Stimulated activated CD8-positive, alpha-beta memory T cell treated with anti-CD3 and anti-CD28 coated beads, Interleukin-15, amount 100 ng/mL, for 24 hours (primary cell): ENCODE measurements around the gene GALNT9.

Experiments used
- DNase-seq: peaks from one replicate; pipeline ENCODE4 v3.0.0-alpha.2; 2020; ENCODE audit warnings: low read depth

GALNT9 gene

DNA sequence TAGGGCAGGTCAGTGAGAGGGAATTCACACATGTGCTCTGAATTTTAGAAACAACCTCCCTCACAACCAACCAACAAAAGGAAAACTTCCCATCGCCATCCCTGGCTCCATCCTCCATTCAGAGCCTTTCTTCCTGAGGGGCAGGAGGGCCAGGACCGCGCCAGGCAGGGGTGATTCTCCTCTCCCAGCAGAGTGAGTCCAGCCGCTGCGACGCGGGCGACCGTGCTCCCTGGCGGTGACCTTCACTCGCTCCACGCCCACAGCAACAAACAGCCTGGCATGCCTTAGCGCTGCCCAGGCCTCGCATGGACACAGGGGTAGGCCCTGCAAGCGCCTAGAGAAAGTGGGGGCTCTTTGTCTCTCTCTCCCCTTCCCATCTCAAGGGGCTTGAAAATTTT lies 3.7 kb downstream of the GALNT9 start:
- no peak for DNase-seq

DNA sequence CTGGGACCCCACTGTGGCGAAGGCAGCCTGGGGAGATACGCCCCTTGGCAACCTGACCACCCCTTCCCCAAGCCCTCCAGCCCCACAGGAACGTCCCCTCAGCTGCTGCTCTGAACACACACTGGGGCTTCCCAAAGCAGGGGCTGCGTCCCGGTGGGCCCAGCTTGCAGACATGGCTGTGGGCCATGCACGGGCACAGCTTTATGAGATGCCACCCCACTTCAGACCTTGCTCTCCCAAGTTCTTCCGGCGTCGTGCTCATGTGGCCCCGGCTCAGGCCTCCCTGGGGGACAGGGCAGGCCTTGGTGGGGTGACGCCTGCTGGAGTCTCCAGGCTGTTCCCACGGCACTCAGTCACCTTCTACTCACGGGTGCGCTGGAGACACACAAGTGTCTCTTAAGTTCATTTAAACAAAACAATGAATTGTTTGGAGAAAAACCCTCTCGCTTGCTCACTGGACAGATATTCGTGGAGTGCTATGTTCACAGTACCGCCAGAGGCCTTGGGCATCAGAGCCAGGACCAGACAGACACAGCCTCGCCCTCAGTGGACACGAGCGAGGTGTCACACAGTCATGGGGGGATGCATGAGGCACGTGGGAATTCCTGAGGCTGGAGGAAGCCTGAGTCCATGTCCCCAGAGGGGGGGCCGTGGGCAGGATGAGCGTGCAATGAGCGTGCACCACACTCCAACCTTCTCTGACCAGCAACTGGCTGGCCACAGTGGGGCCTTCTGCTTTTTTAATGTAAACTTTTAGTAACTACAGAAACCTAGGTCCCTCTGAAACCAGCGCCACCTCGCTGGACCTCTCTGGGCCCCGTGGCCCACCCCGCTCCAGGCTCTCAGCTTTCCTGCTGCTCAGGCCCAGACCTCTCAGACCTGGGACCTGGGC lies 4.3 kb downstream of the GALNT9 start:
- DNase-seq, result no peak

DNA sequence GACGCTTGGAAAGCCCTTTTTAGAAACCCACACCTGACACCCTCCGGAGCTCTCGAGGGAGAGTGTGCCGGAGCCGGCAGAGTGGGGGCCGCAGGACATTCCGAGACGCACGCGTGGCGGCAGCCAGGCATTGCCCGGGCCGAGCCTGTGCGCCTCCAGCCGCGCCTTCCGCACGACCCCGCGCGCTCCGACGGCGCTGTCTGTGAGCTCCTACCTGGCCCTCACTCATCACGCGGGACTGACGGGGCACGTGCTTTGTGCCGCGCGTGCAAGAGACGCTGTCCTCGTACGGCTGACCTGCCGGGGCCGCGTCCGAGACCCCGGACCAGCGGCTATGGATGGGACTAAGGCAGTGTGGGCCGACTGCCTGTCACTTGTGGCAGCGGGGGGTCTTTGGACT lies 5.2 kb downstream of the GALNT9 start:
- no peak for DNase-seq

DNA sequence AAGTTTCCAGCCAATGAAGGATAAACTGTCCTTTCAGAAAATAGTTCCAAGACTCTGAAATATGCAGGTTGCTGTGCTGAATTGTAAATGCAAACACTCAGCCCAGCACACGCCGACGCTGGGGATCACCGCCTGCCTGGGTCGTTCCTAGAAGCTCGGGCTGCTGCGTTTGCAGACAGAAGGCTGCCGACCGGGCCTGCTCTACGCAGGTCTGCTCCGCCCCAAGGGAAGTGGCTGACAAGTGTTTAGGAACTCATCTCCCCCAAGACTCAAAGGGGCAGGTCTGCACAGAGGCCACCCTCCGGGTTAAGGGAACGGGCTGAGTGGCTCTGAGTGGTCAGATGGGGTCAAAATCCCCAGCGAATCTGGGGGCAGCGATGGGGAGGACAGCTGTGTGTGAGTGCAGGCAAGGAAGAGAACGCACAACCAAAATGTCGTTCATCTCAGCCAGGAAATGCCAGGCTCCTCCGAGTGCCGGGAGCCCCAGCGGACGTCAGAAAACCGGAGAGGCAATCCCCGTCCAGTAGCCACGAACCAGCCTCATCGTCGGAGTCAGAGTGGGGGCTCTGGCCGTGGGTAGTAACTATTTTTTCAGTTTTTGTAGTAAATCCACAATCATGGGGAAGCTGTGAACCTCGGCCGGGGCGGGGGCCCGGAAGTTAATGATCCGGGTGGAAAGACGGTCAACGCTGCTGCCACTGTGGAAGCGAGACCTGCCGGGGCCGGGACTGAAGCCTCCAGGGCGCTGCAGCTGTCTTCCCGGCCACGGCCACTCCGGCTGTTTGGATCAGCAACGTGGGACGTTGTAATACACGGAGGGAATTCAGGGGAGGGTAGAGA lies 6.0 kb downstream of the GALNT9 start:
- no peak for DNase-seq

DNA sequence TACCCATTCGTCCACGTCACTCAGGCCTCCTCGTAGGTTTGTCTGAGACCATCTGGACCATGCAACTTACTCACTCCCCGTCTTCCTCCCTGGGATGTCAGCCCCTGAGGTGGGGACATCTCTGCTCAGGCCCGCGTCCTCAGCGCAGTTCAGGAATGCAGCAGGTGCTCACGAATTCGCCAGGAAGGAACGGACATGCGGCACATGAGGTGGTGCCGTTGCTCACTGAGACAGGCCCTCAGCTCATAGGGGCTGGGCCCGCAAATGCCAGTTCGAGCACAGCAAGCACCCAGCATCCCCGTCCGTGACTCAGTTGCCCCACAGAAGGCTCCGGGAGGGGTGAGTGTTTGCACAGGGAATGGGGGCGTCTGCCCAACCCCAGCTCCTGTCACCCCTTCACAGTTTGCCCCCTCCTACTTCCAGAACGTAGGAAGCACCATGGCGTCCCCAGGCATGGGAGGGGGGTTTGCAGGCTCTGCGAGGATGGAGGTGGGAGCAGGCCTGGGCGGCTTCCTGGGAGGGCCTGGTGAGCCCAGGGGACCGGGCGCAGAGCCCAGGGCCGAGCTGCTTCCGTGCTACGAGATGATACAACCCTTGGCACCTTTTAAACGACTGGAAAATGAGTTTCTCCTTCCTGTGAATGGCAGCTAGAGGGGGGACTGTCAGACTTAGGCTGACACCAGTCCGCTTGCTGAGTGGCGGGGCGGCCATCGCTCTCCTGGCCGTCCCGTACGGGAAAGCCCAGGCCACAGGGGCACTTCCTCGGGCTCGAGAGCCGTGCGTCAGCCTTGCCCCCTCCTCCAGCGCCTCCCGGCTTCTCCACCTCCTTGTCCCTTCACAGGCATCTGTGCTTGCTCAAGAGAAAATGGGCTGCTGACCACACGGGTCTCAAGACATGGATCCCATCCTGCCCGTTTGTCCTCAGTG lies 6.9 kb downstream of the GALNT9 start:
- no peak for DNase-seq

DNA sequence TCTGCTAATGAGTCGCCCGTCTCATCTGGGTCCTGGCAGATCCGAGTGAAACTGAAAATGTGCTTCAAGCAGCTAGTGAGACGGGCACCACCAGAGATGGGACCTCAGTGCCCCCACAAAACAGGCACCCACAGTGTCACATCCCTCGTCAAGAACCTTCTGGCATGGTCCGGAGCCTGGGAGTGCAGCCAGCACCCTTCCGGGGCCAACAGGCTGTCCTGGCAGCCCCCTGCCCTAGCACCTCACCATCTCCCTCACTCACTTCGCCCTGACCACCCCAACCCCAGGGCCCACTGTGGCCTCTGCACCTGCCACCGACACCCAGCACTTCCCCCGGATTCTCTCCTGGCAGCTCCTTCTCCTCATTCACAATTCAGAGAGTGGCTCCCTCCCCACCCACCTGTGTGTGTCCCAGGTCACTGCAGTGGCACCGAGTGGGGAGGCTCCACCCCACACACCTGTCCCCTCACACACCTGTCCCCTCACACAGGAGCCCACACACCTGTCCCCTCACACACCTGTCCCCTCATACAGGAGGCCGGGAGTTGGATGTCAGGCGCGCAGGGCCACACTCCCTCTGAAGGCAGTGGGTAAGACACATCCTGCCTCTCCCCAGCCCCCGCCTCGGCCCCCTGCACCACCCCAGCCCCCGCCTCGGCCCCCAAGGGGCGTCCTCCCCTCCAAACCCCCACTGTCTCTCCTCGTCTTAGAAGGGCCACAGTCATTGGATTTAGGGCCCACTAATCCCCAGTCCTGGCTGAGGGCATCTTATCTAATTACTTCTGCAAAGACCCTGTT lies 7.9 kb downstream of the GALNT9 start:
- DNase-seq, result no peak

DNA sequence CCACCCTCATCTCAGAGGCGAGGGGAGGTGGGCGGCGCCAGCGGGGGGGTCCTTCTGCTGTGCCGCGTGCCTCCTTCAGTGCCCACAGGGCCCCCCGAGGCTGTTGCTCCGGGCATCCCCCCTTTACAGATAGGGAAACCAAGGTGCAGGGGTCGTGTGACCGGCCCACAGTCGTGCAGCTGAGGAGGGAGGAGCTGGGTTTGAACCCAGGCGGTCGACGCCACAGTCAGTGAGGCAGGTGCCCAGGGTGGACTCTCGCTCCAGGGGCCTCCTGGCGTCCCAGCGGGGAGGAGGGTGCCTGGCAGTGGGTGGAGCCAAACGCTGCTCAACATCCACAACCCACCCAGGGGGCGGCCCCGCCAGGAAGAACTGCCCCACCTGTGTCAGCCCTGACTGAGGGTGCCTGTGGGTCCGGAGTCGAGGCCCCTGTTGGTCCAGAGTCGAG lies 8.6 kb downstream of the GALNT9 start:
- no peak for DNase-seq

DNA sequence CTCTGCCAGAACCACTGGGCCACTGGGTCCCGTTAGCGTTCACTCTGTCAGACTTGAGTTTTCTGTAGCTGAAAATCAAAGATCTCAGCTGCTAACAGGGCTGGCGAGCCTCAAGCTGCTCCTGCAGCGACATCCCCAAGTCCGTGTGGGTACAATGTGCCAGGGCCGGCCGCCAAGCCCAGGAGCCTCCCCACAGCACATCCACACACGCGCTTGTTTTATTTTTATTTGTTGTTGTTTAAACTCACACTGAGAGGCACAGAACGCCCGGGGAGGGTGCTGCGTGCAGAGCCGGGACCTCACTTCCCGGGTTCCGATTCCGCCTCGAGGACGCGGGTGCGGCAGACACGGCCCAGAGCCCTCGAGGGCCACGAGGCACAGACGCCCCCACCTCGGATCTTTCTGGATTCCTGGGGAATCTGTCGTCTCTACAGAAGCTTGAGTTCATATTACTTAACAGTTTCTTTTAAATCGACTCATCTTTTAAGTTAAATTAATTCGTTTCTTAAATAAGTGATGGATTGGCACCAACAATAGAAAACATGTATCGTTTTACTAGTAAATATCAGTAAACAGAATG lies 9.3 kb downstream of the GALNT9 start:
- DNase-seq, result no peak

DNA sequence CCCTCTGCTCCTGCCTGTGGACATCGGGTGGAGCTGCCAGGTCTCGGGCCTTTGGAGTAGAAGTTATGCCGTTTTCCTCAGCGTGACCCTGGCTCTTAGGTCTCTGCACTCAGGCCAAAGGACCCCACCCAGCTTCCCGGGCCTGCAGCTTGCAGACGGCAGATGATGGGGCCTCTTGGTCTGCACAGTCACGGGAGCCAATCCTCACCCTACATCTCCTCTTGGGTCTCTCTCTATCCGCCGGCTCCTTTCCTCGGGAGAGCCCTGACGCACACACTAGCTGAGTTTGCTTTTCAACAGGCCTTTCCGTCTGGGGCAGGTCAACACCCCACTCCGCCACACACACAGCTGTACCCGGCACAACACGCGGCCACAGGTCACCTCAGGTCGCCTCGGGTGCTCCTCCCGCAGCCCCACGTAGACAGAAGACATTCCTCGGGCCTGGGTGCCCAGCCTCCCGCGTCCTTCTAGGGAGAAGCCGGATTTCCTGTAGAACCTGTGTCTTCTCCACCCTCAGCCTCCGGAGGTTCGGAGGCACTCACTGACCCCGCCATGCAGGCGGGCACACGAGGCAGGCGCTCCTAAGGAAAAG lies 9.9 kb downstream of the GALNT9 start:
- no peak for DNase-seq

DNA sequence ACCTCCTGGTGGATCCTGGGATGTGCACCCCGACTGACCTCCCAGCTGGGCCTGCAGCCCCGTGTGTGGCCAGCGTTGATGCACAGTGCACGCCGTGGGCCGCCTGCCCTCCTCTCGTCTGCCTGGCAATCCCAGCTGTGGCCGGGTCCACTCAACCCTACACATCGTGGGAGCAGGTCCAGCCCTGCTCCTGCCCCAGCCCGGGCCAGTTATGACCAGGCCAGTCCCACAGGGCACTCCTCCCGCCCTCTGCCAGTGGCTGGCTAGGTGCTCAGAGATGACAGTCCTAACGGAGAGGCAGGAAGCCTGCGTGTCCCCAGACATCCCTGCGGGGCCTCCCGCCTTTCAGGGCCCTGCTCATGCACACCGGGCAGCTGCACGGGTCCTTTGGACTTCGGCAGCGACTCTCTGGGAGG lies 10.8 kb downstream of the GALNT9 start:
- no peak for DNase-seq

DNA sequence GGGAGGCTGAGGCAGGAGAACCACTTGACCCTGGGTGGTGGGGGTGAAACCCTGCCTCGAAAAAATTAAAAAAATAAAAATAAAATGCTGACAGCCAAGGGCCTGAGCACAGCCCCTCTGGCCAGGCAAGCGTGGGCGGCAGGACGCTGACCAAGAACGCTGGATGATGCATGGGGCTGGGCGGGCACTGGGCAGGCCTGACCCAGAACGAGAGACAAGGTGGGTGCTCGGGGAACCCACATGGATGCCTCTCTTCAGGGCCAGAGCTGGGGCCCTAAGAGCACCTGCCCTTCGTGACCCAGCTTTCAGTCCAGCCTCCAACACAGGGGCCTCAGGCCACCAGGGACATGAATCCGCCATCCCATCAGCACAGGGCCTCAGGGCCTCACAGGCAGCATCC lies 11.3 kb downstream of the GALNT9 start:
- DNase-seq, result no peak

DNA sequence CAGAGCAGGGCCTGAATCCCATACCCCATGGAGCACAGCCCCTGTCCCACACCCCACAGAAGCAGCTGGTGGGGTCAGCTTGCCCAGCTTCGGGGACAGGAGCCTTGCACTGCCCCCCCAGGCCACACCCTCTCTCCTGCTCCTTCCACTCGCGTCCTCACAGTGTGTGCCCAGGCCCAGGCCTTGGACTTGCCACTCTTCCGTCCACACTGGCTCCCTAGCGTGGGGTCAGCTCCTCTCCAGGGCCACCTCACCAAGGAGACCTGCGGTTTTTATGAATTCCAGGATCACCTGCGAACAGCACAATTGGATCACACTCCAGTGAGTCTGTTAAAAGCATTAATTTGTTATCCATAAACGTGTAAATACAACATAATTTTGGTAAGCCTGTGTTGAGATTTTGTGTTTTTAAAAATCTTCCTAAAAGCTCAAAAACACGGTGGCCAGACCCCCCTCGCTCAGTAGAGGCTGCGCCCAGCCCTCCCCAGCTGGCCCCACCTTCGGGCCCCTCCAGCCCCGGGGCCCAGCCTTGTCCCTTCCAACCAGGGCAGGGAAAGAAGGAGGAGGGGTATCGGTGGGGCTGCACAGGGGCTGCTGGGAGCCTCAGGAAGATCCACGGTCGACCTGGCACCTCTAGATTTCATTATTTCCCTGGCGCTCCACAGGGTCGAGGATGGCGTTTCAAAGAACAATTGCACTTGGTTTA lies 12.0 kb downstream of the GALNT9 start:
- DNase-seq, result no peak

DNA sequence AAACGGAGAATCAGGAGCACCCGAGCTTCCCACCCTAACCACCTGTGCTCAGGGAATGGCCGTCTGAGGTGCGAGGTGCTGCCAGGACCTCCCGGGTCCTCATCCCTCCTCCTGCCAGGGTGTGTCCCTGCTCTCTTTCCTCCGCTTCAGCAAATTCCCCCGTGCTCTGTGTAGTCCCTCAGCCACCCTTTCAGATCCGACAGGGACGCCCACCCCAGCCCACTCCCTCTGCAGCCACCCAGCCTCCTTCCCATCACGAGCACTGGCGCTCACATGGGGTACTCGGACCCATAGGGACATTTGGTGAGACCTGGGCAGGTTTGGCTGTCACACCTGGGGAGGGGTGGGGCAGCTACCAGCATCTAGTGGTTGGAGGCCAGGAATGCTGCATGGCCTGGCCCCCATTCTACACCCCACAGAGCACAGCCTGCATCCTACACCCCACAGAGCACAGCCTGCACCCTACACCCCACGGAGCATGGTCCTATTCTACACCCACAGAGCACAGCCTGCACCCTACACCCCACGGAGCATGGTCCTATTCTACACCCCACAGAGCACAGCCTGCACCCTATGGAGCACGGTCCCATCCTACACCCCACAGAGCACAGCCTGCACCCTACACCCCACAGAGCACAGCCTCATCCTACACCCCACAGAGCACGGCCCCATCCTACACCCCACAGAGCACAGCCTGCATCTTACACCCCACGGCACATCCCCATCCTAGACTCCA lies 12.7 kb downstream of the GALNT9 start:
- DNase-seq, result no peak

DNA sequence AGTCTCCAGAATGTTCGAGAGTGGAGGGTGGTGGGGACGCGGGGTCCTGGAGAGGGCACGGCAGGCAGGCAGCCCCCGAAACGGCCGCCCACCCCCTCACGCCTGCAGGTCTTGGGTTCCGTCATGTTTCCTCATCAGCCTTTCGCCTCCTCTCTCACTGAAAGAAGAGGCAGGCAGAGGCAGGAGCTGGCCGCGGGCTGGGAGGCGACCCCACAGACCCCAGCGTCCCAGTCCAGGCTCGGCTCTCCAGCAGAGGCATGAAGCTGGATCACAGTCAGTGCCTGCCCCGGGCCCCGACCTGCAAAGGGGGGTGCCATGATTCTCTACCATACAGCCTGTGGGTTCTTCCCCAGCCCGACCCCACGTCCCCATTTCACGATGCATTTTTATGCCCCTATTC lies 13.4 kb downstream of the GALNT9 start:
- no peak for DNase-seq

DNA sequence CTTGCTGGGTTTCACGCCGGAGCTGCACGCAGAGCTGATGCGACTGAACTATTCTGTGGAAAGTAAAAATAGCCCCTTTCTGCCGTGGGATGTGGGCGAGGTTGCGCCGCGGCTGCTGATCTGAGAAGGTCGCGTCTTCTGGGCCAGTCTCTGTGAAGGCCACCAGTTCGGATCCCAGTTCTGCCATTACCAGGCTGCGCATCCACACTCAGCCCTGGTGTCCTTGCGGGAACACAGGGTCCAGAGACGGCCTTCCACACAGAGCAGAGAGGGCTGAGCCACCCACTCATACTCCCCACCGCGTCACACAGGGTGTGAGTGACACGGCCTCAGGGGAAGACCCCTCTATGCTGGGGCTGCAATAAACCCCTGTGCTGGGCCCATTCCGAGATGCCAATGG lies 13.9 kb downstream of the GALNT9 start:
- DNase-seq, result no peak

DNA sequence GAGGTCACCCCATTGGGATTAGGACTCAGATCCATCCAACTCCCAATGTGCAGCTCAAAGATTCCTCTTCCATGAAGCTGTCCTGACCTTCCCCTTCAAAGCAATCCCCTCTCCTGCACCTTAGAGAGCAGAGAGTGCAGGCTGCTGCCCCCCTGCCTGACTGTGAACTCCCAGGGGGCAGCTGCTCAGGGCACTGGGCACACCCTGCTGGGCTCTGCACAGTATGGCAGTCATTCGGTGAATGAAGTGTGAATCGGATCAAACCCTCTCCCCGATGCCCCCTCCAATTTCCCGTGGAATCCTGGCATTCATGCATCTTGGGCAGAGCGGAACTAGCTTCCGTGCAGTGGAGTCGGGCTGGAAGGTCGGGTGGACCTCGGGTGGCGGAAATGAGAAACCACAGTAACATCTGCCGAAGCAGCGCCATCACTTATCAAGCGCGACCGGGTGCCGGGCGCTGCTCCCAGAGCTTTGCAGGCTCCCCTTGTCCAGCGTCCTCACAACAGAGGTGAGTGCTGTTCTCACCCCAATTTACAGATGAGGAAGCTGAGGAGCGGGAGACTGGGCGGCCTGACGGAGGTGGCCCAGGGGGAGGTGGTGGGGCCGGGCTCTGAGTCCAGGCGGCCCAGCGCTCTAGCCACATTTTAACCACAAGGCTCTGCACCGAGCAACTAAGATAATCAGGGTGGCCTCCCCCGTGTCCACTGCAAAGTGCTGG lies 14.7 kb downstream of the GALNT9 start:
- DNase-seq, result no peak

DNA sequence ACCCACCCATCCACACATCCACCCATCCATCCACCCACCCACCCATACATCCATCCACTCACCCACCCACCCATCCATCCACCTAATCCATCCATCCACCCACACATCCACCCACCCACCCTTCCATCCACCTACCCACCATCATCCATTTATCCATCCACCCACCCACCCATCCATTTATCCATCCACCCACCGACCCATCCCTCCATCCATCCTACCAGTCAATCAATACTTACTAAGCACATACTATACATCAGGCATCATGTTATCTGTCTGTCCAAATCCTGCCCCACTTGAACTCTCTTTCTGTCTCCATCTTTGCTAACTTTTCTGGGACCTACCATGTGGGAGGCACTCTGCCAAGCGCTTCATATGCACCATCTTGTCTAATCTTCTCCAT lies 15.4 kb downstream of the GALNT9 start:
- no peak for DNase-seq

DNA sequence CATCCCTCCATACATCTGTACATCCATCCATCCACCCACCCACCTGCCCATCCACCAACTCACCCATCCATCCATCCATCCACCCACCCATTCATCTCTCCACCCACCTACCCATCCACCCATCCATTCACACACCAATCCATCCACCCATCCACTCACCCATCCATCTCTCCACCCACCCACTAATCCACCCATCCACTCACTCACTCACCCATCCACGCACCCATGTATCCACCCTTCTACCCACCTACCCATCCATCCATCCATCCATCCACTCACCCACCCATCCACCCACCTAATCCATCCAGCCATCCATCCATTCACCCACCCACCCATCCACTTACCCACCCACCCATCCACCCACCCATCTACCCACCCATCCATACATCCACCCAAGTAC lies 16.2 kb downstream of the GALNT9 start:
- DNase-seq, result no peak
